GM10266 (cell line): ENCODE measurements around the gene ATXN8OS.

Source experiments
- DNase-seq: peaks from one replicate; pipeline ENCODE4 v3.0.0; 2012; ENCODE audit errors: extremely low spot score
- TF ChIP-seq, protein P1 (sequence below): IDR thresholded peaks from 2 replicates; pipeline ENCODE4 v1.5.1; 2012; ENCODE audit warnings: mild to moderate bottlenecking, low read depth; ENCODE audit not compliant: control insufficient read depth, insufficient read depth; ENCODE audit errors: missing control alignments

The ATXN8OS gene

DNA sequence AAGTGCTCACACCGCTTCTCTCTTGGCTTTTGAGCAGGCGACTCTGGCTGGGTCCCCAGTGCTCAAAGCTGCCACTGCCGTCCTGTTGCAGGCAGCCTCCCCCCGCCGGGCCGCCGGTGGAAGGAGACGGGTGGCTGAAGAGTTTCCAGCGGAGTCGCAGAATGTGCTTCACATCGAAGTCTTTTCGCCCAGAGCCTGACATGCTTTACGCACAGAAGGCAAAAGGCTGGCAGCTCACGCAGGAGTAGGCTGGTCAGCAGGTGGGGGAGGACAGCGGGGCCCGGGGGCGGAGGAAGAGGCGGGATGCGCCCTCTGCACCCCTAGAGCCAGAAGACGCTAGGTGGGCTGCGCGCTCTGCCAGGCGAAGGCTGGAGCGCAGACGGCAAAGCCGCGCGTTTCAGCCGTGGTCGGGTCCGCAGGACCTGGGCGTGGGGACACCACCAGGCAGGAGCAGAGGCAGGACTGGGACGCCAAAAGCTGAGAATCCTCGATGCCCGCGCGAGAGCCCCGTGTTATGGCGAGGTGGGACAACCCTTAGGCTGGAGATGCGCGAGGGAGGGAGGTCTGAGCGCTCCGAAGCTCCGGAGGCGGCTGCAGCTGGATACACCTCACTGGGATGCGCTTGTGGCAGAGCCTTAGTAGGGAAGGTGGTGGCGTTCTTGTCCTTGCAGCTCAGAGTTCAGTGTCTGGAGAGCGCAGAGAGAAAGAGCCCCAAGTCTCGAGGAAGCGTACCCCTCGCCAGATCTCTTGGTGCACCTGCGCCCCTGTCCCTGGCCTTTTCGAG, at the start of gene ATXN8OS:
Gene ATXN8OS (plus strand): TSS at position 329 of the 784 bp plus-strand sequence.
- TF ChIP-seq, protein P1, sequence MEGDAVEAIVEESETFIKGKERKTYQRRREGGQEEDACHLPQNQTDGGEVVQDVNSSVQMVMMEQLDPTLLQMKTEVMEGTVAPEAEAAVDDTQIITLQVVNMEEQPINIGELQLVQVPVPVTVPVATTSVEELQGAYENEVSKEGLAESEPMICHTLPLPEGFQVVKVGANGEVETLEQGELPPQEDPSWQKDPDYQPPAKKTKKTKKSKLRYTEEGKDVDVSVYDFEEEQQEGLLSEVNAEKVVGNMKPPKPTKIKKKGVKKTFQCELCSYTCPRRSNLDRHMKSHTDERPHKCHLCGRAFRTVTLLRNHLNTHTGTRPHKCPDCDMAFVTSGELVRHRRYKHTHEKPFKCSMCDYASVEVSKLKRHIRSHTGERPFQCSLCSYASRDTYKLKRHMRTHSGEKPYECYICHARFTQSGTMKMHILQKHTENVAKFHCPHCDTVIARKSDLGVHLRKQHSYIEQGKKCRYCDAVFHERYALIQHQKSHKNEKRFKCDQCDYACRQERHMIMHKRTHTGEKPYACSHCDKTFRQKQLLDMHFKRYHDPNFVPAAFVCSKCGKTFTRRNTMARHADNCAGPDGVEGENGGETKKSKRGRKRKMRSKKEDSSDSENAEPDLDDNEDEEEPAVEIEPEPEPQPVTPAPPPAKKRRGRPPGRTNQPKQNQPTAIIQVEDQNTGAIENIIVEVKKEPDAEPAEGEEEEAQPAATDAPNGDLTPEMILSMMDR = no peak
- no peak for DNase-seq

DNA sequence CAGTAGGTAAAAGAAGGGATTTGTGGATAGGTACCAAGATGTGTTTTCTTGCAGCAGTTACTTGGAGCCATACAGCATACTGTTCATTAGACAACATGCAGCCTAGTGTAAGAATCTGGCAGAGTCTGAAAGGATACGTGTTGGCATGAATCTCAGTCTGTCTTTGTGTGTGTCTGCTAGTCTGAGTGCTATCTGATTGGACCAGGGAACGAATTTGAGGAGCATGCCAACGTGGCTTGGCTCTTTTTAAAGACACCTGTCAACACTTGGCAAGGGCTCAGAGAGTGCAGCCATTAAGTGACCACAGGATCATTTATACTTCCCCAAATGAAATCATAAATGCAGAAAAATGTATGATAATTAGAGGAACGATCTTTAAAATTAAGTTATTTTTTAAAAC, 27.6 kb upstream of the ATXN8OS start:
- no peak for DNase-seq
- TF ChIP-seq, protein P1 = no peak

DNA sequence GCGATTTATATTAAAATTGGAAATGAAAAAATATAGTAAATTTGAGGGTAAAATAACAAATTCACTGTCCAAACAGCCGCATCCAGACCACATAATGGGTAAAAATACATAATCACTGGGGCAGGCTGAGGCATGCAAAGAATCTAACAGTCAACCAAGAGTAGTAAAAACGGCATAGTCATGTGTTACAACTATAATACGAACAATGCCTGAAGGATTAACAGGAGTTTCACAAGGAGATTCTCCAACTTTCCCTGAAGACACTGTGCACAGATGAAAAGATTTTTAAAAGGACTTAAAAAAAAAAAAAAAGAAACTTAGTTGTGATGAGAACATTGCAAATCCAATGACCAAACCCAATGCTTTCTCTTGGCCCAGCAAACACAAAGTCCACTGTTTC, 20.4 kb upstream of the ATXN8OS start:
- DNase-seq = no peak

DNA sequence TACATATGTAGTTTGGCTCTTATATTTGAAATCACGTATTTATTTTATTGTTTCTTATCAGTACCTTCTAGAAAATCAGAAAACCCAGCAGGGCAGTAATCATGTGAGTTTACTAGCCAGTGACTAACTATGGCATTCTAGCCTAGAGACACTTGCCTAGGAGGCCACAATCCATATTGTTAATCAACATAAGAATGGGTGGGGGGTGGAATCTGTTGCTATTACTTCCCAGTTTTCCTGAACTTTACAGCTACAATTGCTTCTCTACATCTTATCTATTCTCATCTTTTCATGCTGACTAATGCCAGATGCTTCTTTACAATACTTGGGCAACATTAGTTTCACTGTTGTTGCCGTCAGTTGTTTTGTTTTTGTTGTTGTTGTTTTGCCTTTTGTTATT, 18.7 kb upstream of the ATXN8OS start:
- DNase-seq = no peak

More for the DNA sequence above, 20.4 kb upstream of the ATXN8OS start:
- TF ChIP-seq, protein P1 = no peak

DNA sequence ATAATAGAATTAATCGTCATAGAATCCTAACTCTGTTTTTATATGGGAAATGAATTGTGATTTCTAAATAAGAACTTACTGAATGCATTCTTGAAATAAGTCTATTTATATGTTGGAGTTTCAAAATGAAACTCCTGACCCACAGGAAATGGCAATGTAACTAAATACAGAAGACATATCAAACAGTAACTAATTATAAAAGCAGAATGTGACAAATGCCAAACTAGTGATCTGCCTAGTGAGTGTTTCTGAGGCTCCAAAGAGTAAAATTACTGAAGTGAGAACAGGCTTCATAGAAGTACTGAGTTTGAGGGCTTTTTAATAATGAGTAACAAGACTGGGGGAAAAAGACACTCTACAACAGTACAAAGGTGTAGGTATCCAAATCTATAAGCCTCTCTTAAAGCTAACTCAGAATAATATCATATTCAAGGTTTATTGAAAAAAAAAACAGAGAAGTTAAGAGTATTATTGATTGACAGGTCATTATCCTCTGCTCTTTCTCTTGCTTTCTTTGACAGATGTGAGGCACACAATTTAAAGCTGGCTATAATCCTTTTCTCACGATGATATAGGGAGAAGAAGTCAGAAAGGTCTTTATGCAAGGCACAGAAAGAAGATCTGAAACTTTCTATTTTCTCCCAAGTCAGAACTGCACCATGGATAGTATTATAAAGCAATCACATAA, 17.4 kb upstream of the ATXN8OS start:
- TF ChIP-seq, protein P1 = no peak
- DNase-seq = no peak

More for the DNA sequence above, 18.7 kb upstream of the ATXN8OS start:
- TF ChIP-seq, protein P1 = no peak

DNA sequence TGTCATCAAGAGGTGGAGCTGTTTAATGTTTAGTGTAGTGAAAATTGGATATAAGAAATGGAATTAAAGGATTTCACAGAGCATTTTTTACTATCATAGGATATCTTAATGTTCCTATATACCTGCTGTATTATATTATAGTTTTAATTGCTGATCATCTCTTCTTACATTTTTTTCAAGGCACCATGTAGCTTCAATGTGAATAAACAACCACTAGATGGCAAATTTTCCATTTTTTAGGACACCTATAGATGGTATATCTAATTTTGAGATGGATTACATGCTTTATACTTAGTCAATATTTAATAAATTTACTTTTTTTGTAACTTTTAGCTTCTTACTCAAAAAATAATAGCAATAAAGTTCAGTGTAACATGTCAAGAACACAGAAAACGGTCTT, 9.0 kb upstream of the ATXN8OS start:
- DNase-seq = no peak
- TF ChIP-seq, protein P1 = peak; percentile 36

DNA sequence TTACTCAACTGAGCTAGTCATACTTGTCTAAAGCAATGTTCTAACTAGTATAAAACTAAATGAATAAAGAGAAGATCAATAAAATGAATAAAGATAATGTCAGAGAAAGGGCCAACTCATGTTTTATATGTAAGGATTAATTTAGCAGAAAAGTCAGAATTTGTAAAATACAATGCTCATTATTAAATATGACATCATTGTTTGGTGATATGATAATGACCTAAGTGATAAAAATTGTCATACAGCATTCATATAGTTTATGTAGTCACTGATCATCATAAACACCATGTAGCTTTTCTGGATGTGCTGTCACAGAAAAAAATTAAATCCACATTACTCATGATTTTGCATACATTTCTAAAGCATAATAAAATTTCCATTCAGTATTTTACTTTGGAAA, 3.1 kb upstream of the ATXN8OS start:
- TF ChIP-seq, protein P1 = no peak
- no peak for DNase-seq
